HuH-7.5 (cell line): Measurements from ENCODE around the gene HUWE1.

Source experiments
- DNase-seq: peaks from one replicate; pipeline ENCODE4 v3.0.0; 2011; ENCODE audit warnings: low spot score

The HUWE1 gene

DNA sequence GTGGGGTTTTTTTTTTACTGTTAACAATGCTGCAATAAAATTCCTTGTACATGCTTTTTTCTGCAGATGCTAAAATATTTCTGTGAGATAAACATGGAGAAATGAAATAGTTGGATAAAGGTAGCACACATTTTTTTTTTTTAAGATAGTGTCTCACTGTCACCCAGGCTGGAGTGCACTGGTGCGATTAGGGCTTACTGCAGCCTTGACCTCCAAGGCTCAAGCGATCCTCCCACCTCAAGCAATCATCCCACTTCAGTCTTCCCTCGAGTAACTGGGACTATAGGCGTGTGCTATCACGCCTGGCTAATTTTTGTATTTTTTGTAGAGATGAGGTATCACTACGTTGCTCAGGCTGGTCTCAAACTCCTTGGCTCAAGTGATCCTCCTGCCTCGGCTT lies 1.8 kb upstream of the HUWE1 start:
- DNase-seq: no peak

DNA sequence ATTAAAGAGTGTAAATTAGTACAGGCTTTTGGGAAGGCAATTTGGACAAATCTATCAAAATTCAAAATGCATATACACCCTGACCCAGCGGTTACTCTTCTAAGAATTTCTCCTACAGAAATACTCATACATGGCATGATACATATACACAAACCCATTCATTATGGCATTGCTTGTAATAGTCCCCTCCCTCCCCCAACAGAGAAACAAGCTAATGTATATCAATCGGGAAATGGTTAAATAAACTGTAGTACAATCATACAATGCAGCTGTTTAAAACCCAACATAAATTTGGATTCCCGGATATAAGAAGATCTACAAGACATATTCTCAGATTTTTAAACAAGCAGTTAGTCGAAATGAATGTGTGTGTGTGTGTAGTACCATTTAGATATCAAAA lies 808 bp downstream of the HUWE1 start:
- DNase-seq: no peak

DNA sequence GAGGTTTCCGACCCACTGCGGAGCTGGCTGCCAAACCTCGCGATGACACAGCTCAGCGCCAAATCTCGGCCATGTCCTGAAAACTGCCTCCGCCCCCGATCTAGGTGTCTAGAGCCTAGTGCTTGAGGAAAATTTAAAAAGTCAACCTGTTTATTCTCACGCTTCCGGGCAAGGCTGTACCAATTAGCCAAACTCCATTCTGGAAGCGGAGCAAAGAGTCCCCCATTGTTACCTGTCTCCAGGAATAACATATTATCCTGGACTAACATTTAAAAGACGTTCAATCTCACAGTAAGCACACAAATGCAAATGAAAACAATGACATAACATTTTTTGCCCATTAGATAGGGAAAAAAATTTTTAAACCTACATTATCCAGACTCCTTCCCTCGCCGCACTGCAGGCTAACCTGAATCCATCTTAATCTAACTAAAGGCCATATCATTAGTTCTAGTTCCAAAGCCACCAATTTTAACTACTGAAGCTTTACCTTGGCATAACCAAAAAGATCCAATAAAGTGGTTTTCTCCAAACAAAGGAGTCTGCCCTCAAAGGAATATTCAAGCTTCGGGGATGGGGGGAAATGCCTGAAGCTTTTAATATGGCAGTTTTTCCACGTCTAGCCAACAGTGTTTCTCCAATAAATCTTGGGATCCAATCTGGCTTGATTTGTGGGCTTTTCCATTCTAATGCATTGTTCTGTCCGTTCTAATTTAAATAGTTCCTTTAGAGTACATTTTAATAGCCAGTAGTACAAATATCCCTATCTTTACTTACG lies 1.9 kb downstream of the HUWE1 start:
- DNase-seq: no peak

DNA sequence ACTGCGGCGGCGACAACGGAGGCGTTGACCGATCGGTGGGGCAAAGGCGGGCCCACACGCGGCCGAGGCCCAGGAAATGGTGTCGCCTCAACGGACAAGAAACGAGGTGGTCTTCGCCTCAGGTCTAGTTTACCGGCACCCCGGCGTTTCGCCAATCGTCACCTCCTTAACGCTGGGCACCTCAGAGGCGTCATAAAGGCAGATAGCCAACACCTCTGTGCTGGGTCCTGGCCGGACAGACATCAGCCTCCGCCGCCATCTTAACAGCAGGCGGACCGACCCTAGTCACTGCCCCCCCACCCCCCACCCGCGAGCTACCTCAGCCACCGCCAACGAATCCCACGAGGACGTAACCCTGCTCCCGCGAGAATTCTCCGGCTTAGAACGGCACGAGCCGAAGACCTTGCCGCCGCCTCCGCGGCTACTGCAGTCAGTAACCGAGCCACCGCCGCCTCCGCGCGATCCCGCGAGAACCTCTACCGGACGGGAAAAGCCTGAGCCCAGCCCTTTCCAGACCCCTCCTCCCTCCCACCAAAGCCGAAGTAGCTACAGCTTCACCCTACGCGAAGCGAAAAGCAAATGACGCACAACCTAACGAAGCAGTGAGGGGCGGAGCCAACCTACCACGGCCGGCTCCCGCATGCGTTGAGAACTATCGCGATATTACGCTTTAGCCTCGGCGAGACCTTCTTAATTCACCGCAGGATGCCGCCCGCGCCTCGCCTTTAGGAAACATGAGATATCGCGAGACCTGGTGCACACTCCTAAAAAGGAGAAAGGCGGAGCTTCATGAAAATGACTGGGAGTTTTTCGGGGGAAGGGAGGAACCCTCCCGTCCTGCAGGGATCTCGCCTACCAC lies 2.7 kb downstream of the HUWE1 start:
- peak; percentile 63 for DNase-seq

DNA sequence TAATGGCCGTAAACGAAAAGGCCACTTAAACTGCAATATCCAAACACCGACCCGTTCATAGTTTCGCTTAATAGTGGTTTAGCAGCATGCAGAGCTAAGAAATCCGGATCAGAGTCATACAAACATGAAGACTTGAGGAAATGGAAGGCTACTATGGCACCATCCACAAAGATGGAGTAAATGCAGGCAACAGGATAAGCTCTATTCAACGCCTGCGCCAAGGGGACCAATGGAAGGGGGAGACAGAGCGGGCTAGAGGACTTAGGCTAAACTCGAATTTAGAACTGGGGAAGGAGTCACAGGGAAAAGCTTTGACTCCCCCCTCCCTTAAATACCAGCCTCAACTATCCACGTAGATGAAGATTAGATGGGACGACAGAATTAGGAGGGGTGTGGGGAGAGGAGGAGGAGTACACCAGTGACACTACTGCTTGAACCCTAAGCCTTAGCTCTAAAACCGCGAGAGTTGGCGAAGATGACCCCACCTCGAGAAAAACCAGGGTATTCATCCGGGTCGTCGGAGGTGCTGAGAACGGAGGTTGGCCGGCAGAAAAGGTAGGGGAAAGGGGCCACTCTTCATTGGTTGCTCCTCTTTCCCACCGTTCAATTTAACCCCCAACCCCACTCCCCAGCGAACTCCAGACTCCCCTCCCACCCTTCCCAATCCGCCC lies 3.5 kb downstream of the HUWE1 start:
- DNase-seq: peak; percentile 13

DNA sequence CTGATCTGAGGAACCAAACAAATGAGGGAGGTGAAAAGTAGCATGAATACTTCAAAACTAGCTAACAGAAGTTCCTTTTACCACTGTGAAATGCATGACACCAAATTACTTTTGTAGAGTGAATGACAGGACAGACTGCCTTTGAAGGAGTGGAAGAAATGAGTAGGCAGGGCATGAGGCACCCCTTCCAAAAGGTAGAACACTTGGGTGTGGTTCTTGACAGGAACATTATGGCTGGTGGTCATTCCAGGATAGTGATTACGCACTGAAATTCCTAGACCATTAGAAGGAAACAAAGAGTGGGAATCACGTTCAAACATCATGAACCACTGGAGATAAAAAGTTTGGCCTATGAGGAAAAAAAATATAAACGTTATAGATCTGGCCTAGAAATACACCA lies 4.9 kb downstream of the HUWE1 start:
- DNase-seq: no peak

DNA sequence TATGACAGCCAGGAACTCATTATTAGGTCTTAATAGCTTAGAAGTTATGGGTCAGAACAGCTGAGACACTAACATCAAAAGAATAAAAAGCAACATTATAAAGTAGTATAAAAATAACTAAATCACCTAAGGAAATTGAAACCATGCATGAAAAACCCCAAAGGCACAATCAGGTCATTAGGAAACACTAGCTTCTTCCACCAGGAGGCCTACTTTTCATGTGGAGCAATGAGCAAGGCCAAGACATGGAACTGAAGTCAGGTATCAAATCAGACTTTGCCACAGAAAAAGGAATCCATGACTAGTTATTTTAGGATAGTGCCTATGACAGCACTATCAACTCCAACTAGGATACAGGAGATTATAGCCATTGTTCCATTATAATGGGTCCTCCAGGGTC lies 7.9 kb downstream of the HUWE1 start:
- DNase-seq: no peak

DNA sequence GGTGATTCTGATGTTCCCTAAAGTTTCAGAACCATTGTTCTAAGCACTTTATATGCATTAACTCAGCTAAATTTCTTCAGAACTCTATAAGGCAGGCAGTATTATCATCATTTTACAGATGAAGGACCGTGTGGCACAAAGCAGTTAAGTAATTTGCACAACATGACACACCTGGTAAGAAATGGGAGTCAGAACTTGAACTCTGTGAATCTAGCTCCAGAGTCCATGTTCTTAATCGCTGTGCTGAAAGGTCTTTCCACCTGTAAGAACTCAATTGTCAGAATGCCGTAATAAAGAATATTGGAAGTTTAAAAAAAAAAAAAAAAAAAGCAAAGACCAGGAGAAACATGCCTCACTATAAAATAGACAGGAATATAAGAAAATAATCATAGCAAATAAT lies 9.2 kb downstream of the HUWE1 start:
- no peak for DNase-seq

DNA sequence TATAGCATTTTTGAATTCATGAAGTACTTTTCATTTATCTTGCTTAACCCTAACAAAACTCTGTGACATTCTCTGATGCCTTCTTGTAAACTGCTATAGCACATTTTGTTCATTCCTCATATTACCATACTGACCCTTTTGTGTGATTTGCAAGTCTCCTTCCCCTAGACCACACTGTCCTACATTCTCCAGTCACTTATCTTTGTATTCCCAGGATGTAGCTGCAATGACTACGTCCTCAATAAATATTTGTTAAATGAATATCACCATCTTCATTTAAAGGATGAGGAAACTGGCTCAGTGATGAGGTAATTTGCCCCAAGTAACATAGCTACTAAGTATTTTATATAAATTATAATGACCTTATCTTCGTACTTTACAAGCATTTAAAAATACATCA lies 11.9 kb downstream of the HUWE1 start:
- DNase-seq: no peak

DNA sequence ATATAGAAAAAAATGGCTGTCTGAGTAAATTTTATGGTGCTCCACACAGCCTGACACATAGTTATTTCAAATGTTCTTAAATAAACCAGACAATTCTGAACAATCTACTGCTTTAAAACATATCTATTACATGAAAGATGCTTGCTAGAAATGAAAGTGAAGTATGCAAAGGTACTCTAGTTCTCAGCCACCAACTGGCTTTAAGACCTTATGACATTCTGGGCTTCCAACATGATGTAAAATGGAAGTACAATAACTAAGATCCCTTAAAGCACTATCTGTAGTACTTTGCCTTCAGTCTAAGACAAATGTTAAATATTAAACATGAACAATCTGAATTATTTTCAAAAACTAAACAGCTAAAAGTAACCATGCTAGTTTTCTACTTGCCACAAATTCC lies 17.3 kb downstream of the HUWE1 start:
- no peak for DNase-seq

DNA sequence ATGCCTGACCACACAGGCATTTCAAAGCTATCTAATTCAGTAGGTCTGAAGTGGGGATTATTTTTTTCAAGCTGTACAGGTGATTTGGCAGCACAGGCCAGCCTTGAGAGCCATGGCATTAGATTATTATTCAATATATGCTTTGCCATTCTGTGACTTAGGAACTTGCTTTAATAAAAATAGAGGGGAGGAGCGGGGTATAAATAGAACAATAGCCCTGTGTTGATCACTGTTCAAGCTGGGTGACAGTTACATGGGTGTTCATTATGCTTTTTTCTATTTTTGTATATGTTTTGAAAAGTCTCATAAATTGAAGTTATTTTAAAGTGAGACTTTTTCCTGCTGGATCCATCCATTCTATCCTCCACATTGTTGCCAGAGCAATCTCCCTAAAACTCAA lies 20.3 kb downstream of the HUWE1 start:
- no peak for DNase-seq

DNA sequence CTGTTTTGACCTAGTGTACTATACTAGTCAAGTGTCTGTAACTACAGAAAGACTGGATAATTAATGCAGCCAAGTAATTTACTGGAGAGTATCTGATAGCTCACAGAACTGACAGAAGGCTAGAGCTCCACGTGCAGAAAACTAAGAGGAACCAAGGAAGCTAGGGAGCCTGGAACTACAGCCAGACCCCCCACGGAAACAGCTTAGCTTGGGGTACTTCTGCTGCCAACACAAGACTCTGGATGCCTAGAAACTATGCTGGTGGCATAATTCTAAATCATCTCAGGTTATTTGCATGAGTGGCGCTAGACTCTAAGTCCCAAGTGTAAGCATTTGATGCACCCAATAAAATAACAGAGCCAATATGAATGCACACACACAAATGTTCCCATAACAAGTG lies 26.5 kb downstream of the HUWE1 start:
- DNase-seq: no peak

DNA sequence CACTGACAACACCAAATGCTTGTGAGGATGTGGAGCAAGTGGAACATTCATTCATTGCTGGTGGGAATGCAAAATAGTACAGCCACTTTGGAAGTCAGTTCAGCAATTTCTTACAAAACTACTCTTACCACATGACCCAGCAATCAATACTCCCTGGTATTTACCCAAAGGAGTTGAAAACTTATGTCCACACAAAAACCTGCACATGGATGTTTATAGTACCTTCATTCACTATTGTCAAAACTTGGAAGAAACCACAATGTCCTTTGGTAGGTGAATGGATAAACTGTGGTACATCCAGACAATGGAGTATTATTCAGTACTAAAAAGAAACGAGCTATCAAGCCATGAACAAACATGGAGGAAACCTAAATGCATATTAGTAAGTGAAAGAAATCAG lies 27.5 kb downstream of the HUWE1 start:
- no peak for DNase-seq

DNA sequence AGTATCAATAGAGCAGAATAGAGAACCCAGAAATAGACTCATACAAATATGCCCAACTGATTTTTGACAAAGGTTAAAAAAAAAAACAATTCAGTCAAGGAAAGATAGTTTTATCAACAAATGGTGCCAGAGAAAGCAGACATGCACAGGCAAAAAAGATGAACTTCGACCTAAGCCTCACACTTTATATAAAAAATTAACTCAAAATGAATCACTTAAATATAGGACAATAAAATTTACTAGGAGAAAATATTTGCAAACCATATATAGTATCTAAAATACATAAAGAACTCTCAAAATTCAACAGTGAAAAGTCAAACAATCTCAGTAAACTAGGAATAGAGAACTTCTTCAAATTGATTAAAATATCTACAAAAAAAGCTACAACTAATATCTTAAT lies 29.7 kb downstream of the HUWE1 start:
- DNase-seq: no peak

DNA sequence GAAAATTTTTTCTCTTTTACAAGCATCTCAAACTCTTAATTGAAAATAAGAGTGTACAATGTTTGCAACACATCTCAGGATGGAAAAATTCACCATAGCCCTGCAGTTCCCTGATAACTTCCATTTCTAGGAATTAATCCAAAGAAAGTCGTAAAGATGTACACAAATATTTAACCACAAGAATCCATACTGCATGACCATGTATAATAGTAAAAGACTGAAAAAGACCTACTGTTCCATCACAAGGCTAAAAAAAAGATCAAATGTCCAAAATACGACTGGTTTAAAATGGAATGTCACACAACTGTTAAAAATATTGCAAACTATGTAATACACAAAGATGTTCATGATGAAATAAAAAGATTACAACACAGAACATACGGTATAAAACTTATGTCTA lies 32.1 kb downstream of the HUWE1 start:
- DNase-seq: no peak

DNA sequence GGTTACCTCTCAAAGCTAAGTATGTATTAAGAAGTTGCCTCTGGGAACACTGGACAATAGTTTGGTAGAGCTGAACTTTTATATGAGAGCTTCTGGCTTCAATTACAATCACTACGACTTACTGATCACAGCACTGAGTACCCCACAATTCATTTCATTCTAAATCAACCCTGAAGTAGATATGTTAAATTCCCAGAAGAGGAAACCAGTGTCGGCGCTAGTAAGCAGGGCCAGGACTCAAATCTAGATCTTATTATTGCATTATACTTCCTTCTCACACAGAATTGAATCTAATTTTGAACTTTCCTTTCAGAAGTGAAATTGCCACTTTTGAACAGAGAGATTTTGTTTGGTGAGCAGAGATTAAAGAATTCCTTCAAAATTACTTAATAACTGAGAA lies 41.8 kb downstream of the HUWE1 start:
- no peak for DNase-seq

DNA sequence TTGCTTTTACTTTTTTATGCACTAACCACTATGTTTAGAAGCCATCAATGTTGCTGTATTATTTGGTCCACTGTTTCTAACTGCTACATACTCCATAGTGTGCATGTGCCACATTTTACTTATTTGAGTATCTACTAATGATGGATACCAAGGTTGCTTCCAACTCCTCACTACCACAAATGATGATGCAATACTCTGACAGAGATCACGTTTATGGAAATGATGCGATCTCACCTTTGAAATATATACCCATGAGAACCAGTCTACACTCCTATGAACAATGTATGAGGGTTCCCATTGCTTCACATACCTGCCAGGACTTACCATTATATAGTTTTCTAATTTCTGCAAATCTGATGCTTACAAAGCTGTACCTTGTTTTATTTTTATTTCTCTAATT lies 44.2 kb downstream of the HUWE1 start:
- no peak for DNase-seq

DNA sequence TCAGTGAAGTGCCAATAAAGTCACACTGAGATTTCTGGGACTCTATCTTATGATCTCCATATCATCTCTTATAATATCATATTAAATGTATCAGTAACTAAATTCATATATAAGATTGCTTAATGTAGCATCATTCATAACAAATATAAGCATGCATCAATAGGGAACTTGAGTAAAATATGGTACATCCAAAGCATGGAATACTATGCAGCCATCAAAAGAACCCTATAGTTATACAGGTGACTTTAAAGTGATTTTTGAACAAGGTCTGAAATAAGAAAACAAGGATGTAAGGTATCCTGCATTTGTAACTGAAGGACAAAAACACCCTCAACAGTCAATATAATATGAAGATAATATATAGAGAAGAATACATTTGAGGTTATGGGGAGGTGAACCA lies 47.3 kb downstream of the HUWE1 start:
- DNase-seq: no peak

DNA sequence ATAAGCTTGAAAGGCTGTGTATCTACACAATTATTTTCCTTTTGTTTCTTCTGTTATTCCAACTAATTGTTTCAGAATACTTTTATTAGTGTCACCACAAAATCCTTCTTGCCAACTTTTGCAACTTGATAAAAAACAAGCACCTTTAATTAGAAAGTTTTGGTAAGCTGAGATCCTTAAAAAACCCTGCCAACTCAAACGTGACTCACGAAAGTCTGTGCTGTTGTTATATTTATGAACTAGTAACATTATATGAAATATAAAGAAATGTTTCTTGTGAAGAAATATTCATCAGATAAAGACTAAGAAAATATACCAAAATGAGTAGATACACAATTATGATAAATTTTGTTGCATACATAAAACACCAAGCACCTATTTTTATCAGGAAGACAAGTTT lies 49.0 kb downstream of the HUWE1 start:
- no peak for DNase-seq

DNA sequence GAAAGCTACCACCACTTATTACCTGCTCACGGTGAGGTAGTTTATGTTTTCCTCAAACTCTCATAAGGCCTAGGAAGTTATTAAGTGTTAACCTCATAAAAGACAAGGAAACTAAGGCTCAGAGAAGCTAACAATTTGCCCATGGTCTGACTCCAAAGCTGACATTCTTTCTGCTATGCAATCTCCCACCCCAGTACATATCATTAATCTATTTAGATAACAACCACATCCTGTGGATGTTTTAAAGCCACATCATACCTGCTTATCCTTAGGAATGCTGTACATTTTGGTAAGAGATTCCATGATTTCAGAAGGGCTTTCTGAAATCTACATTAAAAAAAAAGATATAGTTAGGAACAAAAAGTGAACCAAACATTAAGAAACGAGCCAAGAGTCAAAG lies 55.4 kb downstream of the HUWE1 start:
- no peak for DNase-seq

DNA sequence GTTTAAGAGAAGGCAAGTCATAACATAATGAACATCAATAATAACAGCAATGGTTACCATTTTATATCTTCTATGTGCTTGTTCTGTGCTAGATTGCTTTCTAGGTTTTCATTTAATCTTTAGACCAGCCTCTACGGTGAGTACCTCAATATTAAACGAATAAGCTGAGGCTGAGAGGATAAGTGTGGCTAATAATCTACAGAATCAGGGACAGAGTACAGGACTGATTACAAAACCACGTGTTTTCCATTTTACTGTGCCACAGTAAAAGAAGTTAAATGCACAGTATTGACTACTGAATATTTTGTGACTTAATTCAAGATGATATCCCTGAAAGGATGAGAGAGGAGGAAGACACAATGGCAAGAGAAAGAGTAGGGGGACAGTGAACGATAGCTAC lies 56.3 kb downstream of the HUWE1 start:
- DNase-seq: no peak

DNA sequence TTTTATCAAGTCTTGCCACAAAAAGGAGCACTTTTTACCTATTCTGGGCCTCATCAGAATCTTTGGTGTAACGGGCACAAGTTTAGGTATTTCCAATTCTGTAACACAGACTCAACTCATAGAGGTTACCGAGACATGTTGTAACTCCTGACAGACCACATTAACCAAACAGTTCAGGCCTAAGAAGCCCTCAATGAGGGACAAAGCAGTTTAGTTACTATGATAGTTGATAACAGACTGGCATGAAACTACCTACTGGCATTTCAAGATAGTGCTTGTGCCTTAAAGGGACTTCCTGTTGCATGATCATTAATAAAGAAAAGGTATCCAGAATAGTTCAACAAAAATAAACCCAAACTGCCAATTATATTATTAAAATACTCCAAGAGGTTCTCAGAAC lies 64.1 kb downstream of the HUWE1 start:
- no peak for DNase-seq

DNA sequence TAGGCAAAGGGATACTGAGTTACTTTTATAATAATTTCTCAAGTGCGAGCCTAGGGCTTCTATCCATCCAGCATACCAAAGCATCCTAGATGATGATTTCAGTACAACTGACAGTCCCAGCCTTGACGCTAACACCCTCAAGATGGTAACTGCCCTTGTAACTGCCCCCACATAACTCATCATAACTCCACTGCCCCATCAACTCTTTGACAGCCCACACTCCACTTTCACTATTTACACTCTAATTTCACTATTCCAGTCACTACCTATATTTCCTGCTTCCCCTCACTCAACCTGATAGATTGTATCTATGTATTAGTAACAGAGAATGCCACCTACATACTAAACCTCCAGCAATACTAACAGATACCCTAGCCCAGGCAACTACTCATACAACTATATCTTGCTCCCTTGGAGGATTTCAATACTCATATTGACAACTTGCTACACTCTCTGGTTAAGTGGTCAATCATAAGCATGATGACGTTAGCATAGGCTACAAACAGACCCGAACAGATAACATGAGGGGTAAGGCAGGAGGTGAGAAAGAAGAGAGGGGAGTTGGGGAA lies 65.0 kb downstream of the HUWE1 start:
- DNase-seq: no peak
